ENCODE results near the gene PTGER4. TPM values are rescaled to one million over a fixed set of nuclear protein-coding genes. Genes with fewer than 3 reads are reported as not detected.

PTGER4 gene
- total and polyA plus RNA-seq, 2 of the 8 experiments (the other 6 are each of a cell fraction or from before 2014, with no cell fraction given) = 0.76 to 1.2 TPM

DNA sequence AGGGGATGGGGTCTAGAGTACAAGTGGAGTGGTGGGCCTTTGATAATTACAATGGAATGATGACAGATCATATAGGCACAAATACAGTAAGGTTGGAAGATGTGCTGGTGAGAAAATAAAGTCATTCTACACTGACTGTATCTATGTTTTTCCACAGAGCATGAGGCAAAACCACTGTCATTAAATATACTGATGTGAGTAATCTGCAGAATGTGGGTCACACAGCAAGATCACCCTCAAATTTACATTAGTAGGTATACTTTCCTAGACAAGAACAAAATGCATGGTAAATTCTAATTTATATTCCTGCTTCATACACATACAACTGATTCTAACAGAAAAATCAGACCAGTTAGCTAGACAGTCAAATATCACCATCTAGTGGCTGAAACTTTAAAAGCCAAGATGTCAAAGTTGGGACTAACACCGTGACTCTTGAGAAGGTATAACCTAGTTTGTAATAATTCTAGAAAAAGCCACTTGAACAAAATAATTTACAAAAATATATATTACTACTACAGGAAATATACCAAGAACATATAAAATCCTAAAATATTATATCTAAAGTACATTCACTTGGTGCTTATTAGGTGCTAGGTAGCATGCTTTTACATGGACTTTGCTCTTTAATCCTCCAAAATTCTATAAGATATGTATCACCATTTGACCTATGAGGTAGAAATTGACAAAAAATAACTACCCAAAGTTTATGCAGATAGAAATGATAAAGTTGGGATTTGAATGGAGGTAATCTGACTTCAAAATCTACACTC, 56.6 kb downstream of the PTGER4 start (continued):
- TF ChIP-seq YY1 (IDR thresholded peaks at IDR 0.05; ENCODE audit: low read depth, low read length) (no peak), RAD21 (IDR thresholded peaks at IDR 0.05 in 1 of 2, conservative IDR thresholded peaks at IDR 0.05 in 1 of 2; ENCODE audit: low read depth in 2 of 2, low read length in 2 of 2) (peak; percentile 73 to 75)
